H1 (cell line): ENCODE data around the gene KIDINS220. TPM values are rescaled to one million over a fixed set of nuclear protein-coding genes. Genes with fewer than 3 reads are reported as not detected.

Experiments
- JUN ChIP-seq: IDR thresholded peaks from 2 replicates; pipeline ENCODE4 v1.6.1; 2011; ENCODE audit warnings: low read depth, mild to moderate bottlenecking, improper control_type of control experiment, low read length
- RXRA ChIP-seq: IDR thresholded peaks from 2 replicates; pipeline ENCODE4 v1.6.1; 2011; ENCODE audit warnings: low read depth, mild to moderate bottlenecking, low read length, moderate library complexity; ENCODE audit not compliant: insufficient read depth
- USF2 ChIP-seq: IDR thresholded peaks from 2 replicates; pipeline ENCODE4 v1.6.1; 2011; ENCODE audit warnings: low read length, improper control_type of control experiment
- polyA plus RNA-seq, 7 experiments: library from polyadenylated mRNA; depleted of rRNA in 3 of 7; stranded (reverse) in 5 of 7; unstranded in 2 of 7; fragments of >200 nt in 5 of 7; fragments of 200-250 nt in 2 of 7; gene quantifications; 1 replicate in 5 of 7; 2 replicates in 1 of 7; 4 replicates in 1 of 7; pipeline versions ENCODE4 v1.2.1 to v1.2.3, GENCODE V29; 2011 to 2013; ENCODE audit warnings: missing spikeins in 2 of 7, mixed read lengths in 2 of 7
- total RNA-seq: library from RNA; stranded (reverse); fragmentation: NEBNext Ultra II Directional; extraction: Animal tissue kit (Norgen Biotek cat#: 25700); gene quantifications from 2 replicates; pipeline ENCODE4 v1.2.1, GENCODE V29; 2021

KIDINS220 gene
- total and polyA plus RNA-seq, 2 of the 8 experiments (the other 6 are each of a cell fraction or from before 2014, with no cell fraction given): 21.2 to 27.1 TPM

- TF ChIP-seq USF2 (no peak), JUN (no peak), RXRA (no peak)
Measured at GRCh38 chr2:8798393-8798792, 39.0 kb downstream of the KIDINS220 start (continued).
